ENCODE results near the gene PCSK2. TPM values are rescaled to one million over a fixed set of nuclear protein-coding genes. Genes with fewer than 3 reads are reported as not detected.

PCSK2 gene
- total and polyA plus RNA-seq, 4 donors = 0.51 to 9.8 (median 1.5) TPM

DNA sequence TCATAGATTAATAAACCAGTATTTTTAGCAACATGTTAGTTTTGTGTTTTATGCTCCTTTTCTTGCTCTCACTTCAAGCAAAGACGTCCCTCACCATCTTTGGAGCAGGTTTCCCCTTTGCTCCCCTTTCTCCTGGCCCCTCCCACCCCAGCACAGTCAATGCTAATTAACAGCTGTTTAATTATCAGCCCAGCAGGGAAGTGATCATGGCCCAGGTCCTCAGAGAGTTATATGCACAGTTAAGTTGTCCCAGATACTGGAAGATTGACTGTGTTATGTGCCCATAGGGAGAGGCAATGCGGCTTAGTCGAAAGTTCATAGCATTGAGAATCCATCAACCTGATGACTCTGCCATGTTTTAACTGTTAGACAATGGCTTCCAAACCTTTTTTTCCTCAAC is 123.5 kb downstream of the PCSK2 start:
- 86 to 91% methylated on average over 3 of the region's 3 CpGs for WGBS, 2 donors
- no peak for ATAC-seq (ENCODE audit: insufficient read depth, low FRiP score)
- TF ChIP-seq, protein P1, sequence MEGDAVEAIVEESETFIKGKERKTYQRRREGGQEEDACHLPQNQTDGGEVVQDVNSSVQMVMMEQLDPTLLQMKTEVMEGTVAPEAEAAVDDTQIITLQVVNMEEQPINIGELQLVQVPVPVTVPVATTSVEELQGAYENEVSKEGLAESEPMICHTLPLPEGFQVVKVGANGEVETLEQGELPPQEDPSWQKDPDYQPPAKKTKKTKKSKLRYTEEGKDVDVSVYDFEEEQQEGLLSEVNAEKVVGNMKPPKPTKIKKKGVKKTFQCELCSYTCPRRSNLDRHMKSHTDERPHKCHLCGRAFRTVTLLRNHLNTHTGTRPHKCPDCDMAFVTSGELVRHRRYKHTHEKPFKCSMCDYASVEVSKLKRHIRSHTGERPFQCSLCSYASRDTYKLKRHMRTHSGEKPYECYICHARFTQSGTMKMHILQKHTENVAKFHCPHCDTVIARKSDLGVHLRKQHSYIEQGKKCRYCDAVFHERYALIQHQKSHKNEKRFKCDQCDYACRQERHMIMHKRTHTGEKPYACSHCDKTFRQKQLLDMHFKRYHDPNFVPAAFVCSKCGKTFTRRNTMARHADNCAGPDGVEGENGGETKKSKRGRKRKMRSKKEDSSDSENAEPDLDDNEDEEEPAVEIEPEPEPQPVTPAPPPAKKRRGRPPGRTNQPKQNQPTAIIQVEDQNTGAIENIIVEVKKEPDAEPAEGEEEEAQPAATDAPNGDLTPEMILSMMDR (IDR thresholded peaks at IDR 0.05; ENCODE audit: control extremely low read depth, extremely low read depth) = no peak

DNA sequence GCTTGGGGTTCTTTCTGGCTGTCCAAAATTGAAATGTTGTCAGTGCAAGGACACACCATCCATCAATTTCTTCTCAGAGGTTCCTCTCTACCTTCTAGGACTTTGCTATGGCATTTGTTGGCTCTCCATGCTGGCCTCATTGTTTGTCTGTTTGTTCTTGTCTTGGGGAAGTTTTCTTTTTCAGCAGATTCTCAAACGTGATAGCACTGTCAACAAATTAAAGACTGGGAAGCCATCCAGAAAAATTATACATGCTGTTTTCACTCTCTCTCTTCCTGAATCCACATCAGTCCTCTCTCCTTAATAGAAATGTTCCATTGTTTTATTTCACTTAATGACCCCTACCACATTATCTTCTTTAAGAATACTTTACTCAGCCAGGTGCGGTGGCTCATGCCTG is 130.4 kb downstream of the PCSK2 start:
- H3K9ac ChIP-seq (ENCODE audit: insufficient read depth in 1 of 2, low read length in 2 of 2) = no peak overlapping the region
- 43 to 70% methylated on average over 2 of the region's 2 CpGs for WGBS, 2 donors
- TF ChIP-seq, protein P1 (IDR thresholded peaks at IDR 0.05; ENCODE audit: control extremely low read depth, extremely low read depth) = no peak
- DNase-seq (peak in 2 of 3 donors; percentile 50 to 70), ATAC-seq (ENCODE audit: insufficient read depth, low FRiP score) (no peak)
- H3K27me3 ChIP-seq (ENCODE audit: control insufficient read depth in 3 of 3, insufficient read depth in 3 of 3, low read length in 2 of 3) = no peaks in the 10 kb centered on the region
- no peak overlapping the region for H3K27ac ChIP-seq (ENCODE audit: low read depth in 1 of 2, low read length in 1 of 2)
- H3K9me3 ChIP-seq (ENCODE audit: control insufficient read depth in 4 of 4, insufficient read depth in 3 of 4, low read length in 3 of 4) = no peaks in the 10 kb centered on the region
- H3K4me1 ChIP-seq (ENCODE audit: control insufficient read depth in 5 of 5, insufficient read depth in 5 of 5, low read length in 5 of 5) = peaks cover 0 to 10% (median 0%) of the 10 kb centered on the region in 5 donors
- no peak overlapping the region for H3K4me3 ChIP-seq
- H3K36me3 ChIP-seq (ENCODE audit: control insufficient read depth in 4 of 4, insufficient read depth in 4 of 4, low read length in 4 of 4) = no peaks in the 10 kb centered on the region

More for the DNA sequence above, 123.5 kb downstream of the PCSK2 start:
- H3K27ac ChIP-seq (ENCODE audit: low read depth in 1 of 2, low read length in 1 of 2) = no peak overlapping the region
- no peaks in the 10 kb centered on the region for H3K27me3 ChIP-seq (ENCODE audit: control insufficient read depth in 3 of 3, insufficient read depth in 3 of 3, low read length in 2 of 3)
- no peak overlapping the region for H3K9ac ChIP-seq (ENCODE audit: insufficient read depth in 1 of 2, low read length in 2 of 2)
- H3K36me3 ChIP-seq (ENCODE audit: control insufficient read depth in 4 of 4, insufficient read depth in 4 of 4, low read length in 4 of 4) = no peaks in the 10 kb centered on the region
- peaks cover 0 to 1% (median 0%) of the 10 kb centered on the region in 4 donors for H3K9me3 ChIP-seq (ENCODE audit: control insufficient read depth in 4 of 4, insufficient read depth in 3 of 4, low read length in 3 of 4)
- no peak for DNase-seq
- H3K4me1 ChIP-seq (ENCODE audit: control insufficient read depth in 5 of 5, insufficient read depth in 5 of 5, low read length in 5 of 5) = peaks cover 0 to 9% (median 4%) of the 10 kb centered on the region in 5 donors
- H3K4me3 ChIP-seq = no peak overlapping the region

DNA sequence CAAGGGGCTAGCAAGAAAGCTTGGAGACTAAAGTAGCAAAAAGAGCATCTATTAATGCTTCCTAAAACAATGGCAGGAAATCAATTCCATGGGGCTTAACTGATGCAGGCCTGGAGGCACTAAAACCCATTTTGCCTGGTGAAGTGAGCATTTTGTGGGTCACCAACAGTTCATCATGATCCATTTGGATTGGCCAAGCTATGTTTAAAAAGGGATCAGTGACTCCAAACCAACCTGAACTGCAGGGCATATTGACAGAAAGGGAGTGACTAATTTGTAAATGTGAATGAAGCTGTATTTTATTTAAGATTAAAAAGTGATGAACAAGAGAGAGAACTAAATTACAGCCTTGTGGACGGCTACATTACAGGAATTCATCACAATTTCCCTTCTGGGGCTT is 132.0 kb downstream of the PCSK2 start:
- H3K27me3 ChIP-seq (ENCODE audit: control insufficient read depth in 3 of 3, insufficient read depth in 3 of 3, low read length in 2 of 3) = no peaks in the 10 kb centered on the region
- TF ChIP-seq, protein P1 (IDR thresholded peaks at IDR 0.05; ENCODE audit: control extremely low read depth, extremely low read depth) = no peak
- no peaks in the 10 kb centered on the region for H3K36me3 ChIP-seq (ENCODE audit: control insufficient read depth in 4 of 4, insufficient read depth in 4 of 4, low read length in 4 of 4)
- H3K9ac ChIP-seq (ENCODE audit: insufficient read depth in 1 of 2, low read length in 2 of 2) = no peak overlapping the region
- ATAC-seq (ENCODE audit: insufficient read depth, low FRiP score) (no peak), DNase-seq (no peak)
- H3K4me1 ChIP-seq (ENCODE audit: control insufficient read depth in 5 of 5, insufficient read depth in 5 of 5, low read length in 5 of 5) = peaks cover 0 to 10% (median 0%) of the 10 kb centered on the region in 5 donors
- no peak overlapping the region for H3K27ac ChIP-seq (ENCODE audit: low read depth in 1 of 2, low read length in 1 of 2)
- no peaks in the 10 kb centered on the region for H3K9me3 ChIP-seq (ENCODE audit: control insufficient read depth in 4 of 4, insufficient read depth in 3 of 4, low read length in 3 of 4)
- whole genome bisulfite sequencing, 2 donors = 79 to 80% methylated on average over 1 of the region's 1 CpG
- H3K4me3 ChIP-seq = no peak overlapping the region

DNA sequence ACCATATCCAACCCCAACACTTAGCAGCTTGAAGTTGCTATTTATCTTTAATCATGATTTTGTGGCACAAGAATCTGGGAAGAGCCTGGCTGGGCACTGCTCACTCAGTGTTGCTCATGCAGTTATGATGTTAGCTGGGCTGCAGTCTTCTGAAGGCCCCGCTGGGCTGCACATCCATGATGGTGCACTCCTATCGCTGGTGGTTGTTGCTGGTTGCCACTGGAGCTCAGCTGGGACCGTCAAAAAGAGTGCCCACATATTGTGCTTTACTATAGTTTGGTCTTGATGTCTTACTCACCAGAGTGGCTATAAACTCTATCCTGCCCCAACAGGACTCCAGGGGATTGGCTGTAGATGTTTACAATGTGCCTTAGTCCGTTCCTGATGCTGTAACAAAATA is 137.8 kb downstream of the PCSK2 start:
- 88 to 90% methylated on average over 4 of the region's 4 CpGs for WGBS, 2 donors
- H3K4me1 ChIP-seq (ENCODE audit: control insufficient read depth in 5 of 5, insufficient read depth in 5 of 5, low read length in 5 of 5) = no peaks in the 10 kb centered on the region

More for the DNA sequence above, 137.8 kb downstream of the PCSK2 start:
- no peaks in the 10 kb centered on the region for H3K36me3 ChIP-seq (ENCODE audit: control insufficient read depth in 4 of 4, insufficient read depth in 4 of 4, low read length in 4 of 4)
- H3K9ac ChIP-seq (ENCODE audit: insufficient read depth in 1 of 2, low read length in 2 of 2) = no peak overlapping the region
- no peak for ATAC-seq (ENCODE audit: insufficient read depth, low FRiP score)
- no peak overlapping the region for H3K4me3 ChIP-seq
- H3K27me3 ChIP-seq (ENCODE audit: control insufficient read depth in 3 of 3, insufficient read depth in 3 of 3, low read length in 2 of 3) = no peaks in the 10 kb centered on the region
- H3K9me3 ChIP-seq (ENCODE audit: control insufficient read depth in 4 of 4, insufficient read depth in 3 of 4, low read length in 3 of 4) = no peaks in the 10 kb centered on the region
- H3K27ac ChIP-seq (ENCODE audit: low read depth in 1 of 2, low read length in 1 of 2) = no peak overlapping the region
- no peak for DNase-seq
- TF ChIP-seq, protein P1 (IDR thresholded peaks at IDR 0.05; ENCODE audit: control extremely low read depth, extremely low read depth) = no peak

Data from lung (tissue), 12 donors.